Measurements from ENCODE around the gene SHF.
A peak's percentile ranks its signal among the peaks of the same experiment; 100 is the strongest.

Gene SHF

GRCh38 chr15:45122719-45123118, 65.0 kb downstream of the SHF start:
- no peak for DNase-seq

DNA sequence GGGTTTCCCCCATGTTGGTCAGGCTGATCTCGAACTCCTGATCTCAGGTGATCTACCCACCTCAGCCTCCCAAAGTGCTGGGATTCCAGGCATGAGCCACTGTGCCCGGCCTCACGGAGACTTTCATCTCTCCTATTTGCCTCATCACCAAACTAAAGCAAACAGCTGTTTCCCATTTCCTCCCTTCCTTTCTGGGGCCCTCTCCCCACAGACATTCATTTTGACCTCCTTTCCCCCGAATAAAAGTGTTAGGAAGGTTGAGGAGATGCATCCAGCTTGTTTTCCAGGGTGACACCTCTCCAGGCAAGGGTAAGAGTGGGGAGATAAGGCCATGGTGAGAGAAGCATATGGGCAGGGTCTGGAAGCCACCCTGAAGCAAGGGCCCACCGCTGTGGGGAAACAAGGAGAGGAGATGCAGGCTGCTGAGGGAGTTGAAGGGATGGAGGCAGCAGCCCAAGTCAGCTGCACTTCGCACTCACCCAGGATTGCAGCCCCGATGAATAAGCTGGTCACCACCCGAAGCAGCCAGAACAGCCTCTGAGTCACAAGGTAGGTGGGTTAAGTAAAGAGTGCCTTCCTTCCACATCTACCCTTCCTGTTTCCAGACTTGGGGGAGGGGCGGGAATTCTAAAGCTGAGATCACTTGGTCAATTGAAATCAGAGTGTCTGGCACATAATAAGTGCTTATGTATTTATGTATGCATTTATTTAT, 65.9 kb downstream of the SHF start:
- no peak for DNase-seq

DNA sequence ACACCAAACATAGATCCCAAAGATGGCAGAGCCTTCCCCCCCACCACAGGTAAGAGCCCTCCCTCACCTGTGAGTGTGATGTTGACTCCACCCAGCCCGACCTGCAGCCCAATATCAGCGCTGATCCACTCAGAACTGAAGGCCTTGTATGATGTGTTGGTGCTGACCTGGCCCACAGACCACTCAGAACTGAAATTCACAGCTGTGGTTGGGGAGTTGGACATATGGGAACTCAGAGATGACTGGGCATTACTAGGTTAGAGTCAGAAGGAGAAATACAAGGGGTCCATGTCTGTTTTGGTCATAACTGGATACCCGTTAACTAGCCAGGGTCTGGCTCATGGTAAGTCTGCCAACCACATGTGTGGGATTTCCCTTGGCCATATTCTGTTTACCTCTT, 66.7 kb downstream of the SHF start:
- no peak for DNase-seq

DNA sequence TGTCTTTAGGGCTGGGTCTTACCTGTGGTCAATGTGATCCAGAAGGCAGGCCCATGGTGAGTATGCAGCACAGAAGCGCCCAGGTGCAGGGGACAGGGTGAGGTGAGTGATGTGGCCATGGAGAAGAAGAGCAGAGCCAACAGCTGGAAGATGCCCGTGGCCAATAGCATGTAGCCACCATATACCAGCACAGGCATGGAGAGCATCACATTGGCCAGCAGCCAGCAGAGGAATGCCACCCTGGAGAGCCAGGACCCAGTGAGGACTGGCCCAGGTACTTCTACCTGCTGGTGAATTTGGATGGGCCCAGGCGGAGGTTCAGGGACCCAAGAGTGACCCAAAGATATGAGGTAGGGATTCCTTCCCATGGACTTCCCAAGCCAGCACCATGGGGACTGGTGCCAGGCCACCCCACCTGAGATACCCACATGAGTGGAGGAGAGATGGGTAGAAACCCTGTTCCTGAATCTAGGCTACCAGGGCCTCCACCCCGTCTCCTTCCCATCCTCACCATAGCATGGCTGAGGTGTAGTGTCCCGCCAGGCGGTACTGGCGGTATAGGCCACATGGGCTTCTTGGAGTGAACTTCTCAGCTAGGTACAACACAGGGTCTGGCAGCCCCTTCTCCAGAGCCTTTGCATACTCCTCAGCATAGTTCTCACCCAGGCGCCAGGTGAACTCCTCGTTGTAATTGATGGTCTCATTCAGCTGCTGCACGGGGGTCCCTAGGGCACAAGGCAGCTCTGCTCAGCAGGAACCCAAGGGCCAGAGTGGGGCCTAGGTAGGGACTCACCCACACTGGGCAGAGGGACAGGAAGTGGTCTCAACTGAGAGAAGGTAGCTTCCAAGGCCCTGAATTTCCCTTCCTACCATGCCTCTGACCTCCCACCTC, 67.4 kb downstream of the SHF start:
- no peak for DNase-seq

- no peak for DNase-seq
Observed at GRCh38 chr15:45118996-45119395, 68.8 kb downstream of the SHF start.

DNA sequence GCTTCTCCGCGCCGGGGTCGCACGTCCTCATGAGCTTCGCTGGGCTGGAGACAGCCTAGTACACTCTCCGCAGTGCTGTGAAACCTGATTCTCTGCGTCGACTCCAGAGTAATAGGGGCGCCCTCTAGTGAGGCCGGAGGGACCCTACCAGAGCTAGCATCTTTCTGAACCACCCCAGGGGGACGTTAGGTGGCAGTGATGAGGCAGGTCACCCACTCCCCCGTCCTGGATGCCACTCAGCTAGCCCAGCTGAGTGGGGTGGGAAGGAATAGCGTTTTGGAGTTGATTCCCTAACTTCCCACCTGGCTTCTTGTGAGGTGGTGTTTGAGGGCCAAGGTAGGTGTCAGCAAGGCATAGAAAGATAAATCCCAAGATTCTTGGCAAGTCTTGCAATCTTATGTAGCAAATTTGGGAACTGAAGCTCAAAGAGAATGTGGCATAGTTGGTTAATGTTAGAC, 69.6 kb downstream of the SHF start:
- peak; percentile 87 for DNase-seq

GRCh38 chr15:45117308-45118130, 70.2 kb downstream of the SHF start:
- DNase-seq, result no peak
